Stimulated activated CD8-positive, alpha-beta memory T cell treated with anti-CD3 and anti-CD28 coated beads, Interleukin-7, amount 100 ng/mL, for 48 hours (primary cell): ENCODE measurements around the gene SPATA6.
"Not testable (repeated sequence)": the region's sequence is repeated elsewhere in the genome, so short reads cannot be mapped to it uniquely, and the experiment has no call there.

Source experiments
- DNase-seq, 2 donors: peaks; one replicate each; pipeline ENCODE4 v3.0.0-alpha.2; 2020; ENCODE audit warnings: low read depth in 1 of 2; ENCODE audit errors: extremely low read depth in 1 of 2

The SPATA6 gene

GRCh38 chr1:48371598-48371997 is 100.4 kb downstream of the SPATA6 start:
- no peak for DNase-seq

- no peak for DNase-seq
Measured at GRCh38 chr1:48362901-48363300, 109.1 kb downstream of the SPATA6 start.

- no peak for DNase-seq
Measured at GRCh38 chr1:48356901-48357300, 115.1 kb downstream of the SPATA6 start.

GRCh38 chr1:48344373-48344772 is 127.6 kb downstream of the SPATA6 start:
- DNase-seq = no peak

GRCh38 chr1:48341221-48341620 is 130.8 kb downstream of the SPATA6 start:
- DNase-seq = no peak

GRCh38 chr1:48338257-48338656 is 133.7 kb downstream of the SPATA6 start:
- no peak for DNase-seq

- DNase-seq = no peak
Measured at GRCh38 chr1:48333316-48333715, 138.7 kb downstream of the SPATA6 start.

GRCh38 chr1:48332115-48332514 is 139.9 kb downstream of the SPATA6 start:
- no peak for DNase-seq

- no peak for DNase-seq
Measured at GRCh38 chr1:48329905-48330304, 142.1 kb downstream of the SPATA6 start.

GRCh38 chr1:48329486-48329885 is 142.5 kb downstream of the SPATA6 start:
- DNase-seq = no peak

GRCh38 chr1:48311829-48312228 is 160.2 kb downstream of the SPATA6 start:
- not testable (repeated sequence) for DNase-seq

GRCh38 chr1:48309564-48310082 is 162.4 kb downstream of the SPATA6 start:
- DNase-seq = no peak

GRCh38 chr1:48302652-48303051 is 169.4 kb downstream of the SPATA6 start:
- DNase-seq = no peak

- DNase-seq = no peak
Measured at GRCh38 chr1:48294656-48295055, 177.3 kb downstream of the SPATA6 start.

- not testable (repeated sequence) for DNase-seq
Measured at GRCh38 chr1:48294094-48294493, 177.9 kb downstream of the SPATA6 start.

GRCh38 chr1:48292706-48293105 is 179.3 kb downstream of the SPATA6 start:
- no peak for DNase-seq

- DNase-seq = no peak
Measured at GRCh38 chr1:48291421-48291820, 180.6 kb downstream of the SPATA6 start.

- no peak for DNase-seq
Measured at GRCh38 chr1:48285525-48285924, 186.5 kb downstream of the SPATA6 start.

GRCh38 chr1:48284696-48285420 is 187.1 kb downstream of the SPATA6 start:
- not testable (repeated sequence) for DNase-seq

- DNase-seq = not testable (repeated sequence)
Measured at GRCh38 chr1:48282329-48282728, 189.7 kb downstream of the SPATA6 start.

- not testable (repeated sequence) for DNase-seq
Measured at GRCh38 chr1:48277437-48277836, 194.6 kb downstream of the SPATA6 start.

- DNase-seq = no peak
Measured at GRCh38 chr1:48266576-48266975, 205.4 kb downstream of the SPATA6 start.

- no peak for DNase-seq
Measured at GRCh38 chr1:48263041-48263440, 209.0 kb downstream of the SPATA6 start.
